ENCODE data around the gene CD96. TPM values are rescaled to one million over a fixed set of nuclear protein-coding genes. Genes with fewer than 3 reads are reported as not detected.

Gene CD96
- total RNA-seq, 2 donors from 2014 or later, result 0.33 to 2.6 TPM

DNA sequence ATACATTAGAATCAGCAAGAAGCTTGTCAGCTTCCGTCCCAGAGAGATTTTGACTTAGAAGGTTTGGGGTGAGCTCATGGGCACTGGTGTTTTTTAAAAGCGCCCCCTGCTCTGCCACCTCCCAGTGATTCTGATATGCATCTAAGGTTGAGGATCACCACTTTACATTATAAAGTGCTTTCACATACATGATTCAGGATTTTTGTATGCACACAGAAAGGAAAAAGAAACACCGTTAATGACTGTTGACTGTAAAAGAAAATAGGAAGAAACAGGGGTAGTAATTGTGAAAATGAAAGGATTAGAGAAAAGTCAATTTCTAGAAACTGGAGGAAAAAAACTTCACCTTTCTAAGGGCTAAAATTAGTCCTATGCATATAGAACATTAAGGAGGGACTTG, 158.1 kb downstream of the CD96 start:
- H3K9me3 ChIP-seq, result no peaks in the 10 kb centered on the region

GRCh38 chr3:111701292-111701906, 159.4 kb downstream of the CD96 start:
- no peaks in the 10 kb centered on the region for H3K27me3 ChIP-seq
- DNase-seq, result no peak
- 66 to 75% methylated on average over 2 of the region's 2 CpGs for WGBS, 2 donors
- no peaks in the 10 kb centered on the region for H3K9me3 ChIP-seq
- intact Hi-C loops (cut with DNase I), result no loop called here
- H3K4me1 ChIP-seq, result no peaks in the 10 kb centered on the region
- no peak overlapping the region for H3K4me3 ChIP-seq
- no peak overlapping the region for H3K27ac ChIP-seq
- no peak for ATAC-seq
- H3K36me3 ChIP-seq (replicated peaks in 1 of 2; ENCODE audit: insufficient read depth in 1 of 2, low read depth in 2 of 2), result no peaks in the 10 kb centered on the region
- no peak for TF ChIP-seq CTCF (IDR thresholded peaks at IDR 0.05)
- no peak for TF ChIP-seq POLR2A (IDR thresholded peaks at IDR 0.05)

More for the DNA sequence above, 158.1 kb downstream of the CD96 start:
- ATAC-seq, result no peak
- no peak for TF ChIP-seq CTCF (IDR thresholded peaks at IDR 0.05)
- TF ChIP-seq POLR2A (IDR thresholded peaks at IDR 0.05), result no peak
- Histone ChIP-seq H3K27ac (no peak overlapping the region), H3K36me3 (replicated peaks in 1 of 2; ENCODE audit: insufficient read depth in 1 of 2, low read depth in 2 of 2) (no peaks in the 10 kb centered on the region), H3K4me3 (no peak overlapping the region), H3K4me1 (no peaks in the 10 kb centered on the region), H3K27me3 (no peaks in the 10 kb centered on the region)
- 76 to 81% methylated on average over 3 of the region's 3 CpGs for WGBS, 2 donors
- intact Hi-C loops (cut with DNase I), result no loop called here
- DNase-seq, result no peak

Other genes with a start within 250 kb of the CD96 start
- not detected for gene ZBED2, start 53.1 kb downstream of the CD96 start, total RNA-seq
- 10 to 100 TPM in 1 of 2 donors, 1 to 10 TPM in 1; 5.2 to 23.4 TPM for gene PLCXD2, start 132.5 kb downstream of the CD96 start, total RNA-seq

Measured in body of pancreas (tissue), 4 donors.